Measurements from ENCODE around the gene WDFY3.

WDFY3 gene

GRCh38 chr4:84661191-84661939, 305.1 kb downstream of the WDFY3 start:
- DNase-seq: no peak

GRCh38 chr4:84660606-84661005, 305.9 kb downstream of the WDFY3 start:
- DNase-seq: no peak

GRCh38 chr4:84652478-84652877, 314.0 kb downstream of the WDFY3 start:
- no peak for DNase-seq

- DNase-seq: no peak
These were observed 315.0 kb downstream of the WDFY3 start for GRCh38 chr4:84651499-84651898.

GRCh38 chr4:84648863-84649647, 317.4 kb downstream of the WDFY3 start:
- no peak for DNase-seq

GRCh38 chr4:84648178-84648577, 318.3 kb downstream of the WDFY3 start:
- DNase-seq: no peak

- no peak for DNase-seq
These were observed 319.1 kb downstream of the WDFY3 start for GRCh38 chr4:84647312-84647884.

- DNase-seq: no peak
These were observed 322.4 kb downstream of the WDFY3 start for GRCh38 chr4:84644087-84644486.

GRCh38 chr4:84639145-84639544, 327.3 kb downstream of the WDFY3 start:
- DNase-seq: no peak

- DNase-seq: no peak
These were observed 328.4 kb downstream of the WDFY3 start for GRCh38 chr4:84638092-84638491.

GRCh38 chr4:84634961-84635360, 331.5 kb downstream of the WDFY3 start:
- DNase-seq: no peak

GRCh38 chr4:84632092-84632491, 334.4 kb downstream of the WDFY3 start:
- no peak for DNase-seq

- no peak for DNase-seq
These were observed 334.9 kb downstream of the WDFY3 start for GRCh38 chr4:84631573-84631972.

GRCh38 chr4:84626673-84627072, 339.8 kb downstream of the WDFY3 start:
- no peak for DNase-seq

GRCh38 chr4:84623661-84624060, 342.8 kb downstream of the WDFY3 start:
- DNase-seq: no peak

GRCh38 chr4:84622959-84623358, 343.5 kb downstream of the WDFY3 start:
- no peak for DNase-seq
